Common myeloid progenitor, CD34-positive (primary cell): ENCODE results near the gene BANF1. TPM values are rescaled to one million over a fixed set of nuclear protein-coding genes. Genes with fewer than 3 reads are reported as not detected.
A peak's percentile ranks its signal among the peaks of the same experiment; 100 is the strongest.

Source experiments
- CTCF ChIA-PET: fragments of 350-600 bp; sonication (Branson Sonifier 250); formaldehyde crosslinking; loops from one replicate; lab custom pipeline; 2021; ENCODE audit warnings: antibody characterized with exemption; lab: Charles Lee
- POLR2A ChIA-PET: fragments of 350-600 bp; sonication (Branson Sonifier 250); formaldehyde crosslinking; loops from one replicate; lab custom pipeline; 2021; ENCODE audit warnings: antibody characterized with exemption; lab: Charles Lee
- DNase-seq, 3 donors: peaks; one replicate each; pipeline versions ENCODE4 v3.0.0 to v3.0.0-alpha.2; 2013
- H3K27ac ChIP-seq, 2 experiments: 1 replicate in 1 of 2; 2 replicates in 1 of 2; pipeline ENCODE4 v1.7.0; 2013; ENCODE audit warnings: inconsistent platforms in 2 of 2, low read length in 2 of 2, mild to moderate bottlenecking in 2 of 2, low read depth in 1 of 2, moderate library complexity in 1 of 2; ENCODE audit not compliant: severe bottlenecking in 2 of 2, insufficient read depth in 1 of 2, poor library complexity in 1 of 2
- H3K27me3 ChIP-seq, 5 experiments: replicated peaks in 2 of 5; 1 replicate in 3 of 5; 2 replicates in 2 of 5; pipeline versions ENCODE4 v1.6.1 to v1.7.0; 2013; ENCODE audit warnings: low read length in 4 of 5, mild to moderate bottlenecking in 2 of 5, moderate library complexity in 2 of 5, inconsistent platforms in 1 of 5; ENCODE audit not compliant: insufficient read depth in 5 of 5, control insufficient read depth in 4 of 5
- H3K36me3 ChIP-seq, 4 experiments: 1 replicate in 2 of 4; 2 replicates in 2 of 4; pipeline versions ENCODE4 v1.6.1 to v1.7.0; 2013; ENCODE audit warnings: low read length in 3 of 4, control low read depth in 1 of 4, mild to moderate bottlenecking in 1 of 4; ENCODE audit not compliant: control insufficient read depth in 4 of 4, insufficient read depth in 4 of 4
- H3K4me1 ChIP-seq, 4 experiments: 1 replicate in 3 of 4; 2 replicates in 1 of 4; pipeline versions ENCODE4 v1.6.1 to v1.7.1; 2013; ENCODE audit warnings: low read length in 3 of 4, mild to moderate bottlenecking in 3 of 4, control low read depth in 1 of 4, inconsistent platforms in 1 of 4, moderate library complexity in 1 of 4; ENCODE audit not compliant: control insufficient read depth in 4 of 4, insufficient read depth in 4 of 4; ENCODE audit errors: control extremely low read depth in 1 of 4
- H3K4me3 ChIP-seq, 7 experiments: 1 replicate in 4 of 7; 2 replicates in 3 of 7; pipeline versions ENCODE4 v1.5.1 to v1.7.0; 2013; ENCODE audit warnings: mild to moderate bottlenecking in 7 of 7, low read length in 6 of 7, moderate library complexity in 6 of 7, inconsistent platforms in 2 of 7, low read depth in 2 of 7, control low read depth in 1 of 7; ENCODE audit not compliant: insufficient read depth in 4 of 7, control insufficient read depth in 1 of 7; ENCODE audit errors: extremely low read depth in 1 of 7
- H3K9me3 ChIP-seq, 5 experiments: 1 replicate in 4 of 5; 2 replicates in 1 of 5; pipeline versions ENCODE4 v1.6.1 to v1.7.1; 2013; ENCODE audit warnings: low read length in 4 of 5, mild to moderate bottlenecking in 2 of 5, inconsistent platforms in 1 of 5, low read depth in 1 of 5, moderate library complexity in 1 of 5; ENCODE audit not compliant: control insufficient read depth in 4 of 5, insufficient read depth in 2 of 5; ENCODE audit errors: control extremely low read depth in 1 of 5
- WGBS: methylation state at CpG from one replicate; pipeline ENCODE4 v1.1.5; 2013; ENCODE audit not compliant: insufficient coverage; 5-methylcytosine and 5-hydroxymethylcytosine counted together
- polyA plus RNA-seq: library from polyadenylated mRNA; unstranded; fragments of 120-200 nt; gene quantifications from one replicate; pipeline ENCODE4 v1.2.1, GENCODE V29; 2013

Gene BANF1, protein sequence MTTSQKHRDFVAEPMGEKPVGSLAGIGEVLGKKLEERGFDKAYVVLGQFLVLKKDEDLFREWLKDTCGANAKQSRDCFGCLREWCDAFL
- polyA plus RNA-seq: 120 TPM

DNA sequence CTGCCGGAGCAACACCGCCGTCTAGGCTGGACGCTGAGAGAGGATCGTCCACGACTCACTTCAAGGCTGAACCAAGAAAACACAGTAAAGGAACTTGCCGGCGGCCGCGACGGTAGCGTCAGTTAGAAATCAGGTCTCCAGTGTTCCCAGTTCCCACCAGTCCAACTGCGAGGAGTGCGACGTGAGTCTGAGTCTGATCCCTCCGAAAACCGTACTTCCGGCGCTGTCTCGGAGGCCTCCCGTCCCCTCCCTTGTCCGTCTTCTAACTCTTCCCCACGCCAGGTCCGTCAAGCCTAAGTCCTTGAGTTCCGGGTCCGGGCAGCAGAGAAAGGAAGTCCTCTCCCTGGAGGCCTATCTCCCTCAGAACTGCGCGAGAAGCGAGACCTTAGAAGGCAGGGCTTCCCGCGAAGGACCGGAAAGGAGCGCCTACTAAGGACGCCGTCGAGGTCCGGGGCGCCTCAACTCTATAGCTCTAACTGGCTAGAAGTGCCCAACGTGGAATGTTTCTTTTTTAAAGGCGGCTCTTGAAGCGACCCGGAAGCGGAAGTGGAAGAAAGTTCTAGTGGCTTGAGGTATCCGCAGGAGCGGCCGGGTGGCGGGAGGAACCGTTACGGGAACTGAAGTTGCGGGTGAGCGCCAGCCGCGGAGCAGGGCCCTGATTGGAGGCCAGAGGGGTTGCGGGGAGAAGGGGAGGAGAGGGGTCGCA, at the start of gene BANF1, which contains the start of gene EIF1AD:
Gene BANF1 (plus strand): TSS at position 562 of the 706 bp plus-strand sequence. CDS start 748 bp downstream, outside the sequence.
Gene EIF1AD (minus strand): TSS at position 216 of the 706 bp plus-strand sequence. CDS start 1,768 bp downstream, outside the sequence.
- WGBS: under 1% methylated on average over 53 of the region's 55 CpGs

DNA sequence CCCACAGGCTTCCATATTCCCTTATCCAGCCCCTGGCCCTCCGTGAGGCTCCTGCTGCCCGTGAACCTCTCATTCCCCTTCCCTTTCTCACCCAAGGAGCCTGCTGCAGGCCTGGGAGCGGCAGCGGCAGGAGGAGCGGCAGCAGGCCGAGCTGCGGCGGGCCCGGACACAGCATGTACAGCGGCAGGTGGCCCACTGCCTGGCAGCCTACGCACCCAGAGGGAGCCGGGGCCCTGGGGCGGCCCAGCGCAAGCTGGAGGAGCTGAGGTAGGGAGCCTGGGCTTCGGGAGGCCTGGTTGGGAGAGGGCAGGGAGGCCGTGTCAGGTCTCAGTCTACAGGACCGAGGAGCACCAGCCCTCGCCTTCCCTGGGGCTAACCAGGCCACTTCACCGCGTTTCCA, 48.8 kb upstream of the BANF1 start:
- no peak overlapping the region for H3K27ac ChIP-seq
- no peak for DNase-seq
- peaks cover 0 to 6% (median 2%) of the 10 kb centered on the region in 4 experiments for H3K4me1 ChIP-seq
- H3K4me3 ChIP-seq: no peak overlapping the region
- ChIA-PET POLR2A (interaction anchor here (0.7 kb wide), 1 partner anchor 26 kb away, joined by 3 read pairs; no protein-coding TSS in a partner anchor), CTCF (interaction anchor here (0.9 to 1.3 kb wide), 2 partner anchors 10 to 17 kb away, joined by 3 to 6 read pairs; no protein-coding TSS in a partner anchor)
- no peaks in the 10 kb centered on the region for H3K36me3 ChIP-seq
- H3K27me3 ChIP-seq: no peaks in the 10 kb centered on the region
- WGBS: over 99% methylated on average over 17 of the region's 20 CpGs
- no peaks in the 10 kb centered on the region for H3K9me3 ChIP-seq

More for the DNA sequence above, at the start of gene BANF1, which contains the start of gene EIF1AD:
- Histone ChIP-seq H3K27me3 (no peaks in the 10 kb centered on the region), H3K9me3 (no peaks in the 10 kb centered on the region), H3K27ac (peak within 1 kb of the TSS; percentile 74 to 94), H3K4me1 (peaks cover 1 to 27% (median 19%) of the 10 kb centered on the region in 4 experiments), H3K4me3 (peak within 1 kb of the TSS; percentile 94 to 100 (median 99)), H3K36me3 (peaks cover 21 to 56% (median 45%) of the 10 kb centered on the region in 4 experiments)
- peak; percentile 98 to 99 (median 98) for DNase-seq
- ChIA-PET POLR2A (interaction anchor here (0.5 to 1.3 kb wide), 4 partner anchors 55 to 142 kb away, joined by 3 to 5 read pairs (median 4); partner anchors contain the start of genes CCDC85B and MUS81), CTCF (interaction anchor here (0.7 to 1.6 kb wide), 6 partner anchors 10 to 65 kb away, joined by 3 to 7 read pairs (median 4); partner anchors contain the start of gene CST6)

DNA sequence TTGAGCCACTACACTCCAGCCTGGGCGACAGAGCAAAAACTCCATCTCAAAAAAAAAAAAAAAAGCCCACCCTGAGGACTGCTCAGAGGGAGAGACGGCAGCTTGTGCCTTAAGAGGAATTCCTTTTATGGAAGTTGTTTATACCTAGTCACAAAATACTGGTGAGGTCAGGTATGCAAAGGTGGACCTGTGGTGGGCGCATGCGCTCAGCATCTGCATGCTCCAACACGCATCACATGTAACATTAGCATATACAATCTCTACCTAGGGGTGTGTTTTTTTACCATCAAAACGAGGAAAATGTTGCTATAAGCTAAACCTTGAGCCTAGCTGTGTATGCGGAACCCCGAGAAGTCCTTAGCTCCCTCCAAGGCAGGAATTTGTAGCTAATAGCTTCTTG, 47.5 kb upstream of the BANF1 start:
- DNase-seq: no peak
- WGBS: 80% methylated on average over 4 of the region's 8 CpGs
- no peaks in the 10 kb centered on the region for H3K9me3 ChIP-seq
- no peak overlapping the region for H3K4me3 ChIP-seq
- CTCF ChIA-PET: no interaction called here
- H3K4me1 ChIP-seq: peaks cover 0 to 7% (median 2%) of the 10 kb centered on the region in 4 experiments
- H3K27me3 ChIP-seq: no peaks in the 10 kb centered on the region
- H3K27ac ChIP-seq: no peak overlapping the region
- POLR2A ChIA-PET: interaction anchor here (0.7 kb wide), 1 partner anchor 32 kb away, joined by 4 read pairs; no protein-coding TSS in a partner anchor
- H3K36me3 ChIP-seq: no peaks in the 10 kb centered on the region

DNA sequence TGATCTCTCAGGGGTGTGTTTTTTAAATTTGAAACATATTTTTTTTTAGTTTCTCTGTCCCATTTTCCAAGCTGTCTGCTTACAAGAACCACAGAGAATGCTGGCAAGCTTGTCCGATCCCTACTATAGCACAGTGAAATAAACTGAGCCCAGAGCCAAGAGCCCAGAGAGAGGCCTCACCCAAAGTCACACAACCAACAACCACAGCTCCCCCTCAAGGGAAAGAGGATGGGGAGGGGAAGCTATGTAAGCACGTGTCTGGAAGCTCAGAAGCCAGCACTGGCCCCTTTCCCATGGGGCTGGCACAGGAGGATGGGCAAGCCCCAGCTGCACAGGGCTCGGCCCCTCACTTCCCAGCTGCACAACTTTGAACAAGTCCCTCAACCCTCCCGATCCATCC, 44.0 kb upstream of the BANF1 start:
- no peak overlapping the region for H3K27ac ChIP-seq
- H3K36me3 ChIP-seq: no peaks in the 10 kb centered on the region
- POLR2A ChIA-PET: interaction anchor here (0.6 kb wide), 1 partner anchor 180 kb away, joined by 3 read pairs; no protein-coding TSS in a partner anchor
- H3K4me3 ChIP-seq: no peak overlapping the region
- no peaks in the 10 kb centered on the region for H3K9me3 ChIP-seq
- no peaks in the 10 kb centered on the region for H3K27me3 ChIP-seq
- CTCF ChIA-PET: interaction anchor here (0.8 to 1.5 kb wide), 11 partner anchors 17 to 107 kb away, joined by 3 to 6 read pairs (median 3); partner anchors contain the start of gene FOSL1
- peaks cover 12 to 25% (median 19%) of the 10 kb centered on the region in 4 experiments for H3K4me1 ChIP-seq
- WGBS: 72% methylated on average over 2 of the region's 4 CpGs
- DNase-seq: no peak

DNA sequence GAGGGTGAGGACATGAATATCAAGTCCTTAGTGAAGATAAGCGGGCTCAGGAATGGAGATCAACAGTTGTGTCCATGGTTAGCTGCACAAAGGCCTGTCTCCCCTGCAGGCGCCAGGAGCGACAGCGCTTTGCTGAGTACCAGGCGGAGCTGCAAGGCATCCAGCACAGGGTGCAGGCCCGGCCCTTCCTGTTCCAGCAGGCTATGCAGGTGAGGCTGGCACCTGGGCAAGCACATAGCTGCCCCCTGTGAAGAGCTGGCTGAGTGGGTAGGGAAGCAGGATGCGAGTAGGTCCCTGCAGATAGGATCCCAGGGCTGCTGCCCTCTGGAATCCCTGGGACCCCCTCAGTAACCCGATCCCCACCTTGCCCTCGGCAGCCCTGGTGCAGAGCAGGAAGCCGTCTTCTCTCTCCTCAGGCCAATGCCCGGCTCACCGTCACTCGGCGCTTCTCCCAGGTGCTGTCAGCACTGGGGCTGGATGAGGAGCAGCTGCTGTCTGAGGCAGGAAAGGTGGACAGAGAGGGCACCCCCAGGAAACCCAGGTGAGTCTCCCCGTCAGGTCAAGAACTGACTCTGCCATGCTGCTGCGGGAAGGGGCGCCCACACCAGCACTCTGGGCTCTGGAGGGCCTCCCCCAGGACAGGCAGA, 43.4 kb upstream of the BANF1 start:
- H3K4me3 ChIP-seq: no peak overlapping the region
- POLR2A ChIA-PET: interaction anchor here (0.6 kb wide), 1 partner anchor 179 kb away, joined by 3 read pairs; no protein-coding TSS in a partner anchor
- H3K4me1 ChIP-seq: peaks cover 12 to 29% (median 21%) of the 10 kb centered on the region in 4 experiments
- CTCF ChIA-PET: interaction anchor here (0.8 to 1.5 kb wide), 10 partner anchors 23 to 107 kb away, joined by 3 to 5 read pairs (median 3); partner anchors contain the start of gene FOSL1
- no peak overlapping the region for H3K27ac ChIP-seq
- WGBS: 99% methylated on average over 11 of the region's 17 CpGs
- no peaks in the 10 kb centered on the region for H3K27me3 ChIP-seq
- H3K9me3 ChIP-seq: no peaks in the 10 kb centered on the region
- DNase-seq: no peak
- peaks cover 0 to 3% (median 2%) of the 10 kb centered on the region in 4 experiments for H3K36me3 ChIP-seq

DNA sequence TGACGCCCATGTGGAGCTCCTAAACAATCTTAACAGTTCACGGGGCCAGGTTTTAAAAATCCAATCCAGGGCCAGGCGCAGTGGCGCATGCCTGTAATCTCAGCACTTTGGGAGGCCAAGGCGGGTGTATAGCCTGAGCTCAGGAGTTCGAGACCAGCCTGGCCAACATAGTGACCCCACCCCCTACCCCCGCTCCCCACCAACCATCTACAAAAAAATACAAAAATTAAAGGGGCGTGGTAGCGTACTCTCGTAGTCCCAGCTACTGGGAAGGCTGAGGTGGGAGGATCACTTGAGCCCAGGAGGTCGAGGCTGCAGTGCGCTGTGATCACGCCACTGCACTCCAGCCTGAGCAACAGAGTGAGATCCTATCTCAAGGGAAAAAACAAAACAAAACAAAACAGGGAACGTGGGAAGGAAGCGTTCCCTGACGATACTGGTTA, 41.5 kb upstream of the BANF1 start:
- peaks cover 12 to 29% (median 22%) of the 10 kb centered on the region in 4 experiments for H3K4me1 ChIP-seq

More for the DNA sequence above, 41.5 kb upstream of the BANF1 start:
- no peaks in the 10 kb centered on the region for H3K27me3 ChIP-seq
- ChIA-PET CTCF (interaction anchor here (1.0 to 3.2 kb wide), 5 partner anchors 10 to 70 kb away, joined by 3 to 6 read pairs (median 5); partner anchors contain the start of gene CCDC85B), POLR2A (interaction anchor here (0.9 to 1.2 kb wide), 3 partner anchors 37 to 69 kb away, joined by 3 to 5 read pairs (median 4); no protein-coding TSS in a partner anchor)
- WGBS: 55% methylated on average over 7 of the region's 16 CpGs
- peak in 1 of 3 donors; percentile 12 for DNase-seq
- peak overlapping the region; percentile 67 to 96 (median 90) for H3K4me3 ChIP-seq
- H3K27ac ChIP-seq: peak overlapping the region; percentile 92 to 95
- H3K36me3 ChIP-seq: peaks cover 0 to 23% (median 20%) of the 10 kb centered on the region in 4 experiments
- no peaks in the 10 kb centered on the region for H3K9me3 ChIP-seq
